K562 (cell line): Measurements from ENCODE around the gene TBC1D7. TPM values are rescaled to one million over a fixed set of nuclear protein-coding genes. Genes with fewer than 3 reads are reported as not detected.

Experiments
- BACH1 ChIP-seq: fragments of 200-800 bp; sonication (Bioruptor generic); IDR thresholded peaks from 2 replicates; pipeline ENCODE4 v1.6.1; 2016; ENCODE audit warnings: missing genetic modification characterization, missing compliant biosample characterization
- BHLHE40 ChIP-seq: IDR thresholded peaks from 2 replicates; pipeline ENCODE4 v1.6.1; 2011; ENCODE audit warnings: low read length, improper control_type of control experiment
- CEBPG ChIP-seq, 3 experiments: fragments of 200-800 bp in 1 of 3; sonication (Bioruptor generic) in 1 of 3; sonication (generic) in 1 of 3; formaldehyde crosslinking in 1 of 3; IDR thresholded peaks in 2 of 3; conservative IDR thresholded peaks in 1 of 3; 2 replicates each; pipeline versions ENCODE4 v1.6.1 to v1.8.0; 2016 to 2022; ENCODE audit warnings: missing compliant biosample characterization in 2 of 3, missing genetic modification characterization in 2 of 3, mild to moderate bottlenecking in 1 of 3, missing genetic modification reagents in 1 of 3
- CREM ChIP-seq: IDR thresholded peaks from 2 replicates; pipeline ENCODE4 v1.6.1; 2014; ENCODE audit warnings: antibody characterized with exemption, low read depth
- EGR1 ChIP-seq: fragments of 450-650 bp; conservative IDR thresholded peaks from 2 replicates; pipeline ENCODE4 v1.6.1; 2017; ENCODE audit warnings: mild to moderate bottlenecking
- HDGF ChIP-seq: fragments of 450-650 bp; IDR thresholded peaks from 2 replicates; pipeline ENCODE4 v1.6.1; 2016
- HEY1 ChIP-seq: fragments of 250-450 bp; sonication (Bioruptor Pico); IDR thresholded peaks from 2 replicates; pipeline ENCODE4 v1.5.0; 2020; ENCODE audit warnings: mild to moderate bottlenecking, moderate library complexity, borderline replicate concordance
- L3MBTL2 ChIP-seq: fragments of 450-650 bp; IDR thresholded peaks from 2 replicates; pipeline ENCODE4 v1.6.1; 2016; ENCODE audit warnings: mild to moderate bottlenecking, moderate library complexity
- MECOM ChIP-seq: fragments of 250-450 bp; sonication (Bioruptor Pico); IDR thresholded peaks from 2 replicates; pipeline ENCODE4 v1.8.0; 2022; ENCODE audit warnings: inconsistent platforms
- MIER1 ChIP-seq: fragments of 450-650 bp; IDR thresholded peaks from 2 replicates; pipeline ENCODE4 v1.6.1; 2016; ENCODE audit warnings: antibody characterized with exemption, mild to moderate bottlenecking, low read depth
- PHTF2 ChIP-seq: fragments of 250-450 bp; sonication (Bioruptor Pico); IDR thresholded peaks from 2 replicates; pipeline ENCODE4 v1.5.0; 2021; ENCODE audit warnings: mild to moderate bottlenecking
- POLR2AphosphoS5 ChIP-seq: IDR thresholded peaks from 2 replicates; pipeline ENCODE4 v1.6.1; 2011; ENCODE audit warnings: mild to moderate bottlenecking, low read depth, low read length, moderate library complexity; ENCODE audit not compliant: control insufficient read depth, insufficient read depth
- RREB1 ChIP-seq: fragments of 250-450 bp; sonication (Bioruptor Pico); IDR thresholded peaks from 2 replicates; pipeline ENCODE4 v1.4.0; 2020
- SIX5 ChIP-seq, 2 experiments: IDR thresholded peaks; 2 replicates each; pipeline ENCODE4 v1.6.1; 2011; ENCODE audit warnings: low read length in 2 of 2, borderline replicate concordance in 1 of 2, low read depth in 1 of 2, mild to moderate bottlenecking in 1 of 2, moderate library complexity in 1 of 2; ENCODE audit not compliant: insufficient read depth in 1 of 2
- ZNF639 ChIP-seq, 2 experiments: fragments of 200-800 bp in 1 of 2; sonication (Bioruptor generic) in 1 of 2; sonication (generic) in 1 of 2; formaldehyde crosslinking in 1 of 2; IDR thresholded peaks in 1 of 2; conservative IDR thresholded peaks in 1 of 2; 2 replicates each; pipeline versions ENCODE4 v1.5.0 to v1.6.1; 2016 to 2020; ENCODE audit warnings: missing compliant biosample characterization in 1 of 2, missing genetic modification characterization in 1 of 2, missing genetic modification reagents in 1 of 2
- ZNF740 ChIP-seq, 3 experiments: fragments of 200-800 bp in 1 of 3; sonication (Bioruptor generic) in 1 of 3; sonication (generic) in 1 of 3; formaldehyde crosslinking in 1 of 3; IDR thresholded peaks; 2 replicates each; pipeline versions ENCODE4 v1.6.1 to v1.8.0; 2016 to 2022; ENCODE audit warnings: mild to moderate bottlenecking in 2 of 3, missing compliant biosample characterization in 2 of 3, missing genetic modification characterization in 2 of 3, missing genetic modification reagents in 1 of 3
- ZNF766 ChIP-seq: fragments of 200-800 bp; sonication (Bioruptor generic); conservative IDR thresholded peaks from 2 replicates; pipeline ENCODE4 v1.6.1; 2016; ENCODE audit warnings: missing genetic modification characterization, missing compliant biosample characterization
- polyA plus RNA-seq, 8 experiments: library from polyadenylated mRNA; depleted of rRNA in 4 of 8; stranded (reverse) in 5 of 8; unstranded in 3 of 8; fragments of >200 nt; fragmentation: Nextera tagmentation in 2 of 8; fragmentation: Illumina TruSeq in 1 of 8; extraction: Ambion mirVana in 2 of 8; extraction: Trizol in 1 of 8; gene quantifications; 2 replicates each; pipeline versions ENCODE4 v1.2.1 to v1.2.3, GENCODE V29; 2011 to 2014; ENCODE audit warnings: inconsistent platforms in 1 of 8, missing spikeins in 1 of 8
- total RNA-seq, 7 experiments: library from RNA; depleted of rRNA in 6 of 7; stranded (reverse); fragments of >200 nt in 6 of 7; fragmentation: Illumina TruSeq in 2 of 7; extraction: Trizol in 2 of 7; gene quantifications; 2 replicates each; pipeline versions ENCODE4 v1.2.1 to v1.2.3, GENCODE V29; 2011 to 2021; ENCODE audit warnings: low replicate concordance in 1 of 7

TBC1D7 gene
- total and polyA plus RNA-seq, 9 of the 15 experiments (the other 6 are each of a cell fraction or from before 2014, with no cell fraction given) = 49.4 to 107 (median 61.1) TPM

- no peak for TF ChIP-seq ZNF740 (CRISPR knock-in tag; IDR thresholded peaks at IDR 0.05)
- 0 out of 4 replicates have a peak, but pooled peaks of 1 of the 2 experiments have one; percentile 36 for TF ChIP-seq ZNF740 (tag; IDR thresholded peaks at IDR 0.05)
- TF ChIP-seq ZNF639 (CRISPR knock-in tag; conservative IDR thresholded peaks at IDR 0.05 in 1 of 2, IDR thresholded peaks at IDR 0.05 in 1 of 2) = peak in 1 of 2 experiments; percentile 67; a peak in 2 of 4 replicates
- no peak for TF ChIP-seq SIX5 (IDR thresholded peaks at IDR 0.05; ENCODE audit: borderline replicate concordance in 1 of 2, insufficient read depth in 1 of 2, low read depth in 1 of 2, low read length in 2 of 2)
- peak; percentile 83 for TF ChIP-seq BACH1 (tag)
- peak; percentile 74; the same call in 1 of the 2 replicates for TF ChIP-seq ZNF766 (CRISPR knock-in tag)
- TF ChIP-seq CEBPG (CRISPR knock-in tag; IDR thresholded peaks at IDR 0.05) = peak; percentile 64
- TF ChIP-seq CEBPG (tag; conservative IDR thresholded peaks at IDR 0.05 in 1 of 2, IDR thresholded peaks at IDR 0.05 in 1 of 2) = peak in 1 of 2 experiments; percentile 47; a peak in 1 of 4 replicates
- TF ChIP-seq L3MBTL2 = peak; percentile 94
- peak; percentile 57; the same call in 1 of the 2 replicates for TF ChIP-seq CREM
- TF ChIP-seq POLR2AphosphoS5 = peak; percentile 65; the same call in 1 of the 2 replicates
- peak; percentile 67; the same call in 1 of the 2 replicates for TF ChIP-seq HDGF
- TF ChIP-seq BHLHE40 = peak; percentile 98
- TF ChIP-seq PHTF2 (CRISPR knock-in tag) = no peak
- no peak for TF ChIP-seq RREB1
- TF ChIP-seq MIER1 = no peak
- TF ChIP-seq EGR1 = peak; percentile 62
- no peak for TF ChIP-seq HEY1 (CRISPR knock-in tag)
- no peak for TF ChIP-seq MECOM (CRISPR knock-in tag)
These were observed 55.9 kb downstream of the TBC1D7 start (continued) for GRCh38 chr6:13272131-13273046.
